NB4 (cell line): Measurements from ENCODE around the gene ST3GAL4.

Source experiments
- DNase-seq: peaks from one replicate; pipeline ENCODE4 v3.0.0; 2010; ENCODE audit warnings: low read depth
- H3K4me3 ChIP-seq: one replicate; pipeline ENCODE4 v1.5.1; 2011; ENCODE audit warnings: mild to moderate bottlenecking, low read depth, low read length, moderate library complexity
- MYC ChIP-seq: IDR thresholded peaks from 2 replicates; pipeline ENCODE4 v1.6.1; 2011; ENCODE audit warnings: low read depth, low read length
- POLR2A ChIP-seq: IDR thresholded peaks from 2 replicates; pipeline ENCODE4 v1.6.1; 2011; ENCODE audit warnings: mild to moderate bottlenecking; ENCODE audit not compliant: insufficient read length; ENCODE audit errors: extremely low read depth
- TF ChIP-seq, protein P1 (sequence below): IDR thresholded peaks from 2 replicates; pipeline ENCODE4 v1.6.1; 2011; ENCODE audit warnings: low read depth, low read length
- TF ChIP-seq, protein P2 (sequence below): IDR thresholded peaks from one replicate; pipeline ENCODE4 v1.5.1; 2012; ENCODE audit warnings: low read depth, low read length

The ST3GAL4 gene

DNA sequence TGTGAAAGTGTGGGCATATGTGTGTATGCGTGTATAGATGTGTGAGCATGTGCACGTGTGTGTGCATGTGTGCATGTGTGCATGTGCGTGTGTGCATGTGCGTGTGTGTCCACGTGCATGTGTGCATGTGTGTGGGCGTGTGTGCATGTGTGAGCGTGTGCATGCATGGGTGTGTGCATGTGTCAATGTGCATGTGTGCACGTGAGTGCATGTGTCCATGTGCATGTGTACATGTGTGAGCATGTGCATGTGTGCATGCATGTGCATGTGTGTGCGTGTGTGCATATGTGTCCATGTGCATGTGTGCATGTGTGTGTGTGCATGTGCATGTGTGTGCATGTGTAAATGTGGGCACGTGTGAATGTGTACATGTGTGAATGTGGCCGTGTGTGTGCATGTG is 95.3 kb downstream of the ST3GAL4 start:
- no peak overlapping the region for H3K4me3 ChIP-seq
- DNase-seq, result no peak
- no peak for TF ChIP-seq MYC
- TF ChIP-seq, protein P1, sequence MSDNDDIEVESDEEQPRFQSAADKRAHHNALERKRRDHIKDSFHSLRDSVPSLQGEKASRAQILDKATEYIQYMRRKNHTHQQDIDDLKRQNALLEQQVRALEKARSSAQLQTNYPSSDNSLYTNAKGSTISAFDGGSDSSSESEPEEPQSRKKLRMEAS, result no peak
- TF ChIP-seq, protein P2, sequence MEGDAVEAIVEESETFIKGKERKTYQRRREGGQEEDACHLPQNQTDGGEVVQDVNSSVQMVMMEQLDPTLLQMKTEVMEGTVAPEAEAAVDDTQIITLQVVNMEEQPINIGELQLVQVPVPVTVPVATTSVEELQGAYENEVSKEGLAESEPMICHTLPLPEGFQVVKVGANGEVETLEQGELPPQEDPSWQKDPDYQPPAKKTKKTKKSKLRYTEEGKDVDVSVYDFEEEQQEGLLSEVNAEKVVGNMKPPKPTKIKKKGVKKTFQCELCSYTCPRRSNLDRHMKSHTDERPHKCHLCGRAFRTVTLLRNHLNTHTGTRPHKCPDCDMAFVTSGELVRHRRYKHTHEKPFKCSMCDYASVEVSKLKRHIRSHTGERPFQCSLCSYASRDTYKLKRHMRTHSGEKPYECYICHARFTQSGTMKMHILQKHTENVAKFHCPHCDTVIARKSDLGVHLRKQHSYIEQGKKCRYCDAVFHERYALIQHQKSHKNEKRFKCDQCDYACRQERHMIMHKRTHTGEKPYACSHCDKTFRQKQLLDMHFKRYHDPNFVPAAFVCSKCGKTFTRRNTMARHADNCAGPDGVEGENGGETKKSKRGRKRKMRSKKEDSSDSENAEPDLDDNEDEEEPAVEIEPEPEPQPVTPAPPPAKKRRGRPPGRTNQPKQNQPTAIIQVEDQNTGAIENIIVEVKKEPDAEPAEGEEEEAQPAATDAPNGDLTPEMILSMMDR, result no peak
- no peak for TF ChIP-seq POLR2A

DNA sequence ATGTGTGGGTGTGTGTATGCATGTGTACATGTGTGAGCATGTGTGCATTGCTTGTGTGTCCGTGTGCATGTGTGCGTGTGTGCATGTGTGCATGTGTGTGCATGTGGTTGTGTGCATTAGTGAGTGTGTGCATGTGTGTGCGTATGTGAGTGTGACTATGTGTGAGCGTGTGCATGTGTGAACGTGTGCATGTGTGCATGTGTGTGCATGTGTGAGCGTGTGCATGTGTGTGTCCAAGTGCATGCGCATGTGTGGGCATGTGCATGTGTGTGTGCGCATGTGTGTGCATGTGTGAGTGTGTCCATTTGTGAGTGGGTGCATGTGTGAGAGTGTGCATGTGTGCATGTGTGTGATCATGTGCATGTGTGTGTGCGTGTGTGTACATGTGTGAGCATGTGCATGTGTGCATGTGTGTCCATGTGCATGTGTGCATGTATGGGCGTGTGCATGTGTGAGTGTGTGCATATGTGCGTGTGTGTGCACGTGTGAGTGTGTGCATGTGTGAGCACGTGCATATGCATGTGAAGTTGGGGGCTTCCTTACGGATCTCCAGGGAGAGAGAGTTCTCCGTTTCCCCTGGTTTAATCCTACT is 95.8 kb downstream of the ST3GAL4 start:
- DNase-seq, result no peak
- TF ChIP-seq MYC (no peak), POLR2A (no peak)
- TF ChIP-seq, protein P1, result no peak; the same call in 1 of the 2 replicates
- TF ChIP-seq, protein P2, result no peak
- H3K4me3 ChIP-seq, result no peak overlapping the region

DNA sequence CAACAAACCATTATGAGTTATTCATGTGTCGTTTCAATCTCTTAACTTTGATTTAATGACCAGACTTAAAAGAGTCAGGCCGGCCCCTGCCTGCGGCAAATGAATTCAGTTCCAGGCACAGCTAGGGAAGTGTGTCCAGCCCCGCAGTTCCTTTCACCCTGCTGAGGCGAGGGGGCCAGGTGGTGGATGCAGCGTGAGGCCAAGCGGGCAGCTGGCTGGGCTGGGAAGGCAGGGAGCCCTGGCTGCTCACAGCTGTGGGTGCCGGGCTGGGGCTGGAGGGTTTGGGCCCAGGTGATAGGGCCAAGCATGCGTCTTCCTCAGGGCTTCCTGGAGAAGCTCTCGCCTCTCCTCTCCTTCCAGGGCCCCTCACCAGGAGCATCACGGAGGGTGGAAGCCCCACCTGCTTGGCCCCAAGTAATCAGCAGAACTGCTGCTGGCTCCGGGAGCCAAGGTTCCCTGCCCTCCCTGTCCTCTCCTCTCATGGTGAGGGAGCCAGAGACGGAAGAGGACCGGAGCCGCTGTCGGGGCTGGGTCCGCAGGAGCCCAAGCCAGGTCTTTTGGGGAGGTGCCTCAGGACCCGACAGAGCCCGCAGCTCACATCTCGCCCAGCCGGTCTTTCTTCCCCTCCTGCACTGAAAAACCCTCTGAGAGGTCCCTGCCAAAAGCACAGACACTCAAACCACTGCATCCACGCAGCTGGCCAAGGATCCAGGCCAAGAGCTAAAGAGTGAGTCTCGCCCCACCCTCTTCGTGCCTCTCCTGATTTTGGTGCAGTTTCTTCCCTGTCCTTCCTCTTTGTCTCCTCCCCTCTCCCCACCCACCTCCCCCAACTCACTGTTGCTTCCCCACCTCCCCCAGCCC is 97.0 kb downstream of the ST3GAL4 start:
- H3K4me3 ChIP-seq, result no peak overlapping the region
- no peak for DNase-seq
- TF ChIP-seq, protein P1, result no peak
- no peak for TF ChIP-seq POLR2A
- TF ChIP-seq MYC, result no peak
- TF ChIP-seq, protein P2, result no peak

DNA sequence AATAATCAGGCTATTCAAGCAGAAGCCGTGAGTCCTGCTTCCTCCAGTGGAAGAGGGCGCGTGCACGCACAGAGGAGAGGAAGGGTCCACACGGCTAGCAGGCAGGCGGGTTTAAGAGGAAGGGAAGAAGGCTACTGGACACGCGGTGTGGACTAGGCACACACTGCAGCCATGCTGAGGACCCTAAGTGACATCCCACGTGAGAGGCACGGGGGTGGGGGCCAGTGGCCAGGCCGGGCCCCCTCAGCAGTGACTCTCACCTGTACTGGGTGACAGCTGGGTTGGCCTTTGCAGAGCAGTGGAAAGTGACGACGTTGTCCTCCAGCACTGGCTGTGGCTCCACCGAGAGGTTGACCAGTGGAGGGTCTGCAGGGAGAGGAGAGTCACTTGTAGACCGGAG is 100.6 kb downstream of the ST3GAL4 start:
- TF ChIP-seq, protein P1, result no peak
- TF ChIP-seq POLR2A (no peak), MYC (no peak)
- TF ChIP-seq, protein P2, result no peak
- no peak overlapping the region for H3K4me3 ChIP-seq
- no peak for DNase-seq

DNA sequence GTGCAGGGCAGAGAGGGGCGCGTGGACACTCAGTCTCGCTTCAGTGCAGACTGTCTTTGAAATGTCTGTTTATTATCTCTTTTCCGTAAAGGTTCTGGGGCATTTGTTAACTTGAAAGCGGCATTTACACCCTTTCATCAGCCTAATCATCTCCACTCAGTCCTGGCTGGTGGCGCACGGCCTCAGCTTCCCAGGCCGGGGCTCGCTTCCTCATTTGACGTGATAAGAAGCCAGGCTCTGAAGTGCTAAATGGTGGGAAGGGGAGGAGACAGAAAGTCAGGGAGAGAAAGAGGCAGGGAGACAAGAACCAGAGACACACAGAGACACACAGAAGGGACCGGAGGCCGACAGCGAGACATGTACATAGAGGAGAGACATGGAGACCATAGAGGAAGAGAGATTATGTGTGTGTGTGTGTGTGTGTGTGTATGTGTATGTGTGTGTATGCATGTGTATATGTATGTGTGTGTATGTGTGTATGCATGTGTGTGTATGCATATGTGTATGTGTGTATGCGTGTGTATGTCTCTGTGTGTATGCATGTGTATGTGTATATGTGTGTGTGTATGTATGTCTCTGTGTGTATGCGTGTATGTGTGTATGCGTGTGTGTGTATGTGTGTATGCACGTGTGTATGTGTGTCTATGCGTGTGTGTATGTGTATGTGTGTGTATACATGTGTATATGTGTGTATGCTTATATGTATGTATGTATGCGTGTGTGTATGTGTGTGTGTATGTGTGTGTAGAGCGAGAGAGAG is 101.5 kb downstream of the ST3GAL4 start:
- DNase-seq, result no peak

More for the DNA sequence above, 101.5 kb downstream of the ST3GAL4 start:
- TF ChIP-seq POLR2A (no peak), MYC (no peak)
- TF ChIP-seq, protein P1, result no peak
- TF ChIP-seq, protein P2, result no peak
- no peak overlapping the region for H3K4me3 ChIP-seq
